SK-N-MC (cell line): ENCODE data around the gene TMED8.

Source experiments
- EZH2 ChIP-seq: fragments of 200-600 bp; sonication (generic); IDR thresholded peaks from one replicate; pipeline ENCODE4 v1.6.1; 2017; ENCODE audit warnings: antibody characterized with exemption
- FOXP2 ChIP-seq: optimal IDR thresholded peaks from 2 replicates; pipeline ENCODE3; 2011; ENCODE audit warnings: mild to moderate bottlenecking, moderate library complexity; ENCODE audit not compliant: insufficient read depth; ENCODE audit errors: extremely low read length, control extremely low read depth
- POLR2AphosphoS5 ChIP-seq: IDR thresholded peaks from 2 replicates; pipeline ENCODE4 v1.6.1; 2012; ENCODE audit warnings: mild to moderate bottlenecking, low read depth, low read length, borderline replicate concordance

GRCh38 chr14:77323571-77323970 lies 53.3 kb downstream of the TMED8 start:
- TF ChIP-seq EZH2 (no peak), POLR2AphosphoS5 (no peak), FOXP2 (no peak)
